SK-N-MC (cell line): Measurements from ENCODE around the gene FOXN4.
"Not testable (repeated sequence)": the region's sequence is repeated elsewhere in the genome, so short reads cannot be mapped to it uniquely, and the experiment has no call there.

Experiments used
- DNase-seq: peaks from one replicate; pipeline ENCODE4 v3.0.0-alpha.2; 2011; ENCODE audit warnings: low read depth, low spot score
- H3K27ac ChIP-seq: fragments of 200-600 bp; sonication (generic); 2 replicates; pipeline ENCODE4 v1.5.1; 2016; ENCODE audit warnings: mixed run types
- H3K36me3 ChIP-seq: fragments of 200-600 bp; sonication (generic); 2 replicates; pipeline ENCODE4 v1.6.1; 2017; ENCODE audit warnings: antibody characterized with exemption, low read length, mixed read lengths; ENCODE audit not compliant: insufficient read depth
- H3K4me3 ChIP-seq: fragments of 200-600 bp; sonication (generic); 2 replicates; pipeline ENCODE4 v1.5.1; 2016
- H3K9ac ChIP-seq: fragments of 200-600 bp; sonication (generic); 2 replicates; pipeline ENCODE4 v1.8.0; 2017; ENCODE audit warnings: mixed run types, mixed read lengths; ENCODE audit not compliant: insufficient read length
- H3K9me3 ChIP-seq: fragments of 200-600 bp; sonication (generic); 2 replicates; pipeline ENCODE4 v1.6.1; 2017; ENCODE audit warnings: low read depth, mild to moderate bottlenecking, antibody characterized with exemption, low read length, moderate library complexity, mixed read lengths
- EZH2 ChIP-seq: fragments of 200-600 bp; sonication (generic); IDR thresholded peaks from one replicate; pipeline ENCODE4 v1.6.1; 2017; ENCODE audit warnings: antibody characterized with exemption
- FOXP2 ChIP-seq: optimal IDR thresholded peaks from 2 replicates; pipeline ENCODE3; 2011; ENCODE audit warnings: mild to moderate bottlenecking, moderate library complexity; ENCODE audit not compliant: insufficient read depth; ENCODE audit errors: extremely low read length, control extremely low read depth
- POLR2AphosphoS5 ChIP-seq: IDR thresholded peaks from 2 replicates; pipeline ENCODE4 v1.6.1; 2012; ENCODE audit warnings: mild to moderate bottlenecking, low read depth, low read length, borderline replicate concordance

FOXN4 gene

DNA sequence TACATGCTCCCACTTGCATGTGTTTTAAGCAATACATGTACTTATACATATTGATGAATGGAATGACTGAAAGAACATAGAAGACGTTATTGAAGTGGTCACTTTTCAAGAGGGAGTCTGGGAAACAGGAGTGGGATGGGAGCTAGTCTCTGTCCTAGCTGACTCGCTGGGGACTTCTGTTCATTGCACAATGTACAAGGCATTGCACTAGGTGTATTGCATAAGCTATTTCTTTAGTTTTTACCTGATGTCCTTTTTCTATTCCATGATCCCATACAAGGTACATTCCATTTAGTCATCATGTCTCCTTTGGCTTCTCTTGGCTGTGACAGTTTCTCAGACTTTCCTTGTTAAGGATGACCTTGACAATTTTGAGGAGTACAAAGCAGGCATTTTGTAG, 34.6 kb upstream of the FOXN4 start:
- no peaks in the 10 kb centered on the region for H3K36me3 ChIP-seq
- TF ChIP-seq EZH2: no peak
- TF ChIP-seq FOXP2: no peak
- no peak for TF ChIP-seq POLR2AphosphoS5
- no peak for DNase-seq

DNA sequence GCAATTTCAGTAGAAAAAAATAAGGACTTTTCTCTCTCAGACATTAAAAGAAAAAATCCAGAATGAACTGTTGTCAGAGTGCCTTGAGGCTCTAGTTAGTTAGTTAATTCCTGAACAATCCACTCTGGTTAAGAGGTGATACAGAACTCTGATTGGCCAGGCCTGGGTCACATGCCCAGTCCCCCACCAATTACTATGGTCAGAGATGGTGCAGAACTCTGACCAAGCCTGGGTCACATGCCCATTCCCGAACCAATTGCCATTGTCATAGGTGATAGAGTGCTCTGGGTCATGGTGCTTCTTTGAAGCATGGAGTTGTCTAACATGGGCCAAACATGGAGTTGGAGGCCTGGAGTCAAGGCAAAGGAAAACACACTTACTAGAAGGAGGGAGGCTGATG, 27.5 kb upstream of the FOXN4 start:
- H3K27ac ChIP-seq: no peak overlapping the region
- H3K9ac ChIP-seq: no peak overlapping the region
- H3K4me3 ChIP-seq: no peak overlapping the region
- DNase-seq: no peak
- no peaks in the 10 kb centered on the region for H3K36me3 ChIP-seq
- no peaks in the 10 kb centered on the region for H3K9me3 ChIP-seq
- TF ChIP-seq POLR2AphosphoS5 (no peak), EZH2 (no peak)

More for the DNA sequence above, 34.6 kb upstream of the FOXN4 start:
- no peak overlapping the region for H3K9ac ChIP-seq
- H3K4me3 ChIP-seq: no peak overlapping the region
- H3K27ac ChIP-seq: no peak overlapping the region
- no peaks in the 10 kb centered on the region for H3K9me3 ChIP-seq

DNA sequence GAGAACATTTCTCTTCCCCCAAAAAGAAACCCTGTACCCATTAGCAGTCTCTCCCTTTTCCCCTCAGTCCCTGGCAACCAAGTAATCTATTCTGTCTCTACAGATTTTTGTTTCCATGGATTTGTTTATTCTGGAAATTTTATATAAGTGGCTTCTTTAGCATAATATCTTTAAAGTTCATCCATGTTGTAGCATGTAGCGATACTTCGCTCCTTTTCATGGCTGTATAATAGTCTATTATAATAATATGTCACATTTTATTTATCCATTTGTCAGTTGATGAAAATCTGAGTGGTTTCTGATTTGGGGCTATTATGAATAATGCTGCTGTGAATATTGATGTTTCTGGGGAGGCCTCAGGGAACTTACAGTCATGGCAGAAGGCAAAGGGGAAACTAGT, 25.8 kb upstream of the FOXN4 start:
- Histone ChIP-seq H3K4me3 (no peak overlapping the region), H3K36me3 (no peaks in the 10 kb centered on the region), H3K9me3 (no peaks in the 10 kb centered on the region), H3K9ac (no peak overlapping the region), H3K27ac (no peak overlapping the region)
- no peak for DNase-seq
- no peak for TF ChIP-seq FOXP2
- no peak for TF ChIP-seq POLR2AphosphoS5
- no peak for TF ChIP-seq EZH2

DNA sequence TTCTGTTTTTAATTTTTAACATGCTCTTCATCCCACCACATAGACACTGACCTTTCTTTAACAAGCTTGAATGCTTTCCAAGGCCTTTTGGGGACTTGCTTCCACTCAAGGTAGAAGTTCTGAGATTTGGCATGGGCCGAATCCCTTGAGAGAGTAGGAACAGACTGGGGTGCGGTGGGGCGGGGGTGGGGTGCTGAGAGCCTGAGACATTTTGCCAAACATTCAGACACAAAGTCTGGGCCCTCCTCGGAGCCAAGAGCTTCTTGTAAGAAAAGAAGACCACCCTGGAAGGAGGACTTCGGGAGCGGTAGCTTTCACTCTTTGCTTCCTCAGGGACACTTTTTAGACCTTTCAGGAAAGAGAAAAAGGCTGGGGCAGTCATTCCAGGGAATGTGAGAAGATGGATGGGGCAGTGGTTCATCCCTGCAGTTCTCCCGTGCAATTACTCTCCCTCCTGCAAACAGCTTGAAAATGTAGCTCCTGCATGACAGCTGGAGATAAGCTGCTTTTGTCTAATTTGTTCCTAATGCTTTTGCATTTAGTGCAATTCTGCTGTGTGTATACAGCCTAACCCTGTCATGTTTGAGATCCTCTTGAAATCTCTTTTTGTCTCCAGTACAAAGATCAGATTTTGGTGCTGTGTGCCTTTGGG, 22.3 kb upstream of the FOXN4 start:
- TF ChIP-seq EZH2 (no peak), POLR2AphosphoS5 (no peak)
- Histone ChIP-seq H3K27ac (no peak overlapping the region), H3K9me3 (no peaks in the 10 kb centered on the region), H3K36me3 (no peaks in the 10 kb centered on the region), H3K4me3 (no peak overlapping the region), H3K9ac (no peak overlapping the region)
- DNase-seq: no peak

DNA sequence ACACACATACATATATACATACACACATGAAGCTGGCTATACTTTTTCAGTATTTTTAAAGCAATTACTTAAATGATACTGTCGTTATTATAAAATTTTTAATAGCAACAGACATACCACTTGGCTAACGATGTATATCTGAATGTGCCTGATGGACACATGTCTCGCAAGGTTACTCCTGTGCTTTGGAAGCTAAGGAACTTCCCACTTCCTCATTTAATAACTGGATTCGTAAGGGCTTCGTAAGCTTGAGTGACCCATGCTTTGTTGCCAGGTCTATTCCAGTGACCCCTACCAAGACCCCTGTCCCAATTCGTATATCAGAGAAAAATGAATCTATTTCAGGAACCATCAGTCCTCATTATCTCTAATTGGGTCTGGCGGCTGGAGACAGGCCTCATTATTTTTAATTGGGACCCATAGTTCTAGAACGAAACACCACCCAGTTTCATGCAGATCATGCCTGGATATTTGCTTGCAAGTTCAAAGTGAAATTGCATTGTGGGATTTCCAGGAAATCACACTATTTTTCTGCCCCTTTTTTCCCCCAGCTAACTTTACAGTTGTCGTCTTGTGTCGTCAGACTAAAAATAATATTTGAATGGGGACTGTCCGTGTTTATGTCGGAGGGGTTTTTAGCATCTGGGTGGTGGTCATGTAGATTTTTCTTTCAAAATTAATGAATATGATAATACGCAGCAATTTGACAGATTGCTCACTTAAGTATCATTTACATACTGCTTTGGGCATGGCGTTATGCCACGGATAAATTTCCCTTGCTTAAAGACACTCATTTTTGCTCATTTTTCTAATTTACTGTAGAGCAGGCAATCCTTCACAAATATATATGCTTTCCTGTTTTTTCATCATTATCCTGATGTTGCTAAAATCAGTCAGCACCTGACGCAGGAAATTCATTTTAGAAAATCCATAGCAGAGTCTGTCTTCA, 21.5 kb upstream of the FOXN4 start:
- Histone ChIP-seq H3K9me3 (no peaks in the 10 kb centered on the region), H3K9ac (no peak overlapping the region), H3K36me3 (no peaks in the 10 kb centered on the region), H3K4me3 (no peak overlapping the region), H3K27ac (no peak overlapping the region)
- TF ChIP-seq FOXP2: no peak
- no peak for TF ChIP-seq EZH2
- no peak for TF ChIP-seq POLR2AphosphoS5
- no peak for DNase-seq

DNA sequence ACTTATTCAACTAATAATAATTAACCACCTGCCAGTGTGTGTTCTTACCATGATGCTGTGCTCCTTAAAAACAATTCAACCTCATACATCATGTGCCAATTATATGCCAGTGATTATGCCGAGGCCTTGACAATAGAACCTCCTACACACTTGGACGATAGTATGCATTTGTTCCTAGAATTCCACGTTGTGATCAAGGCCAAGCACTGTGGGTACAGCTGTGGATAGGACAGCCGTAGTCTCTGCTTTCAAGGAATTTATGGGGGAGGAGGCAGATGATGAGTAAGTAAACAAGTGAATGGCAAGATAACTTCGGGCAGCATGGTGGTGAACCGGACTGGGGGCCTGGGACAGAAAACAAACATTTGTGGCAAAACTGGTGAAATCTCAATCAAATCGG, 20.6 kb upstream of the FOXN4 start:
- H3K36me3 ChIP-seq: no peaks in the 10 kb centered on the region
- no peak overlapping the region for H3K9ac ChIP-seq
- H3K27ac ChIP-seq: no peak overlapping the region
- no peaks in the 10 kb centered on the region for H3K9me3 ChIP-seq
- H3K4me3 ChIP-seq: no peak overlapping the region
- no peak for TF ChIP-seq EZH2
- no peak for TF ChIP-seq FOXP2
- TF ChIP-seq POLR2AphosphoS5: no peak
- DNase-seq: no peak

DNA sequence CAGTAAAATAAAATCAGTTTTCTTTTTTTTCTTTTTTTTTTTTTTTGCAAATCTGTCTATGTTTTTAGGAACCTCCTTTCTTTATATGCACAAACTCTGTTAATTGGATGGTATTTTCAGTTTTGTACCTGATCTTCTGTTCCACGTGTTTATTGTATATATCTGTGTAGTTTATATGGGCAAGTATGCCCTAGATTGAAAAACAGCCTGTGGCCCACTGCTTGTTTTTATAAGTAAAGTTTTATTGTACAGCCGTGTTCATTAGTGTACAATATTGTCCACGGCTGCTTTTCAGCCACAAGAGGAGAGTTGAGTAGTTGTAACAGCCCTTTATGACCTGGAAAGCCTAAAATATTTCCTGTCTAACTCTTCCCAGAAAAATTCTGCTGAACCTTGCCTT, 19.9 kb upstream of the FOXN4 start:
- no peaks in the 10 kb centered on the region for H3K36me3 ChIP-seq
- H3K9me3 ChIP-seq: no peaks in the 10 kb centered on the region
- TF ChIP-seq POLR2AphosphoS5 (no peak), FOXP2 (no peak), EZH2 (no peak)
- no peak overlapping the region for H3K27ac ChIP-seq
- no peak overlapping the region for H3K9ac ChIP-seq
- no peak overlapping the region for H3K4me3 ChIP-seq
- DNase-seq: no peak

DNA sequence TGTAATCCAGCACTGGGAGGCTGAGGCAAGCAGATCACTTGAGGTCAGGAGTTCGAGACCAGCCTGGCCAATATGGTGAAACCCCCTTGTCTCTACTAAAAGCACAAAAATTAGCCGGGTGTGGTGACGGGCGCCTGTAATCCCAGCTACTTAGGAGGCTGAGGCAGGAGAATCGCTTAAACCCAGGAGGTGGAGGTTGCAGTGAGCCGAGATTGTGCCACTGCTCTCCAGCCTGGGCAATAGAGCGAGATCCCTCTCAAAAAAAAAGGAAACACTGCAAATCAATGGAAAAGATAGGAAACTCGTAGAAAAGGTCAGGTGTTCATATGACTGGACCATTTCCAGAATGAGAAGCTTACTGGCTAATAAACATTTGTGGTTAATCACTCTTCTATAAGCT, 12.2 kb upstream of the FOXN4 start:
- not testable (repeated sequence) for H3K9me3 ChIP-seq, H3K4me3 ChIP-seq, DNase-seq, H3K9ac ChIP-seq, H3K36me3 ChIP-seq, H3K27ac ChIP-seq
